Suprapubic skin (tissue), 4 donors: ENCODE measurements around the gene GTSE1.

Experiments
- CTCF ChIP-seq, 2 donors: fragments of 200-600 bp in 1 of 2; fragments of 450-650 bp in 1 of 2; sonication (generic) in 1 of 2; IDR thresholded peaks; one replicate each; pipeline ENCODE4 v1.5.1; 2016 to 2019; ENCODE audit warnings: antibody characterized with exemption in 2 of 2, mild to moderate bottlenecking in 1 of 2, moderate library complexity in 1 of 2
- EP300 ChIP-seq: sonication (generic); formaldehyde crosslinking; IDR thresholded peaks from one replicate; pipeline ENCODE4 v1.6.1; 2017; ENCODE audit warnings: antibody characterized with exemption
- POLR2AphosphoS5 ChIP-seq, 3 donors: sonication (generic); formaldehyde crosslinking; IDR thresholded peaks; one replicate each; pipeline ENCODE4 v1.6.1; 2017; ENCODE audit warnings: antibody characterized with exemption in 3 of 3

- TF ChIP-seq CTCF (IDR thresholded peaks at IDR 0.05) (no peak), POLR2AphosphoS5 (IDR thresholded peaks at IDR 0.05) (no peak), EP300 (no peak)
These were observed 69.7 kb downstream of the GTSE1 start for GRCh38 chr22:46366327-46366731.
